Memory B cell (primary cell): ENCODE results near the gene GPR152.
"Not testable (repeated sequence)": the region's sequence is repeated elsewhere in the genome, so short reads cannot be mapped to it uniquely, and the experiment has no call there.

ENCODE experiments used
- ATAC-seq: fragments of 150-1000 bp; cut with Tn5 transposase; 2 replicates; pipeline ENCODE4 v1.10.0; 2021; ENCODE audit warnings: low read depth, mild to moderate bottlenecking, moderate library complexity
- DNase-seq, 2 donors: peaks; one replicate each; pipeline ENCODE4 v3.0.0; 2022; ENCODE audit warnings: low spot score in 2 of 2
- H3K27ac Mint-ChIP-seq: one replicate; pipeline ENCODE4 v1.8.0; 2022; ENCODE audit warnings: mild to moderate bottlenecking, moderate library complexity, mixed read lengths
- H3K27me3 Mint-ChIP-seq: one replicate; pipeline ENCODE4 v1.8.0; 2022; ENCODE audit warnings: mixed read lengths
- H3K36me3 Mint-ChIP-seq: one replicate; pipeline ENCODE4 v1.8.0; 2022; ENCODE audit warnings: mild to moderate bottlenecking, mixed read lengths
- H3K4me1 Mint-ChIP-seq: one replicate; pipeline ENCODE4 v1.8.0; 2022; ENCODE audit warnings: mixed read lengths
- H3K4me3 Mint-ChIP-seq: one replicate; pipeline ENCODE4 v1.8.0; 2022; ENCODE audit warnings: mild to moderate bottlenecking, moderate library complexity, mixed read lengths
- H3K9me3 Mint-ChIP-seq: one replicate; pipeline ENCODE4 v1.8.0; 2022; ENCODE audit warnings: mixed read lengths

Gene GPR152

GRCh38 chr11:67403085-67403484 lies 49.4 kb downstream of the GPR152 start:
- not testable (repeated sequence) for H3K9me3 Mint-ChIP-seq, ATAC-seq, H3K27me3 Mint-ChIP-seq, DNase-seq
- Mint-ChIP-seq H3K4me1 (peaks cover 30% of the 10 kb centered on the region), H3K27ac (peak overlapping the region; percentile 88), H3K36me3 (peaks cover 21% of the 10 kb centered on the region), H3K4me3 (peak overlapping the region; percentile 93)

DNA sequence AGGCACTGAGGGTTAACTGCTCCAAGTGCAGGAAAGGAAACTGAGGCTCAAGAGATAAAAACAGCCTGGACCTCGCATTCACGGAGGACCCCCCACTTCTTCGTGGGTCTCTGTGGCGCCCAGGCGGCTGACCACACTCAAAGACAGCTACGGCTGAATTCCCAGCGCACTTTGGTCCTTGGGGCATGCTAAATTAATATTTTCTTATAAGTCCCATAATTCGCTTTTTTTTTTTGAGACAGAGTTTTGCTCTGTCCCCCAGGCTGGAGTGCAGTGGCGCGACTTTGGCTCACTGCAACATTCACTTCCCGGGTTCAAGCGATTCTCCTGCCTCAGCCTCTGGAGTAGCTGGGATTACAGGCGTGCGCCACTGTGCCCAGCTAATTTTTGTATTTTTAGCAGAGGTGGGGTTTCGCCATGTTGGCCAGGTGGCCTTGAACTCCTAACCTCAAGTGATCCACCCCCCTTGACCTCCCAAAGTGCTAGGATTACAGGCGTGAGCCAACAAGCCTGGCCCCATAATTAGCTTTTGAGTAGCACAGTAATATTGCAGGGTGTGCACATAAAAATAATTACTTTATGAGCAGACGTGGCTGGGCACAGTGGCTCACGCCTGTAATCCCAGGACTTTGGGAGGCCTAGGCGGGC lies 50.2 kb downstream of the GPR152 start:
- H3K27ac Mint-ChIP-seq, ATAC-seq, H3K27me3 Mint-ChIP-seq, DNase-seq, H3K9me3 Mint-ChIP-seq: not testable (repeated sequence)
- peaks cover 29% of the 10 kb centered on the region for H3K4me1 Mint-ChIP-seq
- peak overlapping the region; percentile 75 for H3K4me3 Mint-ChIP-seq
- H3K36me3 Mint-ChIP-seq: peaks cover 25% of the 10 kb centered on the region

DNA sequence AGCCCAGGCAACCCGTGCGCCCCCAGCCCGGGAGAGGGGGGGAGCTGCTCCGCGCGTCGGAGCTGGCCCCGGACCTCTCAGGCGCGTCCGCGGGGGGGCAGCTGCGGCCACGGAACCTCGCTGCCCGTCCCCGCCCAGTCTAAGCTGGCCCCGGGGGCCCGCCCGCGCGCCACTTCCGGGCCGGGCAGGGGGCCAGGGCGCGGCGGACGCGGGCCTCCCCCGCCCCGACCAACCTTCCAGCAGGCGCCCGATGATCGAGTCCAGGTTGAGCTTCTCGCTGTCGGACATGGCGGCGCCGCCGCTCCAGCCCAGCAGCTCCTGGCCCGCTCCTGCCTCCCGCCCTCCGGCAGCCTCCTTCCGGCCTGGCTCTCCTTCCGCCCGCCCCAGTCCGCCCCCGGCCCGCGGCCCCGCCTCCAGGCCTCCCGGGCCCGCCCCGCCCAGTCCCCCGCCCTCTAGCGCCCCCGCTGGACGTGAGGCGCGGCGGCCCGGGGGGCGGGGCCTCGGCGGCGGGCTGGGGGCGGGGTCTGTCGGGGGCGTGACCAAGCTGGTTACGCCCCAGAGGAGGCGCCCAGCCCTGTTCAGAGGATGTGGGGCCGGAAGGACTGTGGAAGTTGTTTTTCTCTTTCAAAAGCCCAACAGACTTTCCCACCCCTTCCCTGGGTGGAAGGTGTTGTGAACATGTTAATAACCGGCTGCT lies 50.9 kb downstream of the GPR152 start, which contains the start of gene PPP1CA:
Gene PPP1CA (minus strand): TSS at position 364 of the 697 bp plus-strand sequence. CDS start 76 bp downstream, at position 288.
- H3K36me3 Mint-ChIP-seq: peaks cover 21% of the 10 kb centered on the region
- H3K4me3 Mint-ChIP-seq: peak within 1 kb of the TSS; percentile 86
- peak; percentile 93 to 96 for DNase-seq
- H3K27ac Mint-ChIP-seq: peak within 1 kb of the TSS; percentile 69
- no peaks in the 10 kb centered on the region for H3K9me3 Mint-ChIP-seq
- no peaks in the 10 kb centered on the region for H3K27me3 Mint-ChIP-seq
- ATAC-seq: peak; percentile 74
- peaks cover 28% of the 10 kb centered on the region for H3K4me1 Mint-ChIP-seq
